Amygdala (tissue), 56 donors: Measurements from ENCODE around the gene SHE.
"Not testable (repeated sequence)": the region's sequence is repeated elsewhere in the genome, so short reads cannot be mapped to it uniquely, and the experiment has no call there.

Experiments
- DNase-seq, 56 donors: peaks; one replicate each; lab custom pipeline; 2025; lab: John Stamatoyannopoulos, UW

The SHE gene

GRCh38 chr1:154517661-154518060 is 15.4 kb upstream of the SHE start:
- no peak for DNase-seq

- no peak for DNase-seq
These were observed 11.9 kb upstream of the SHE start for GRCh38 chr1:154514066-154514553.

DNA sequence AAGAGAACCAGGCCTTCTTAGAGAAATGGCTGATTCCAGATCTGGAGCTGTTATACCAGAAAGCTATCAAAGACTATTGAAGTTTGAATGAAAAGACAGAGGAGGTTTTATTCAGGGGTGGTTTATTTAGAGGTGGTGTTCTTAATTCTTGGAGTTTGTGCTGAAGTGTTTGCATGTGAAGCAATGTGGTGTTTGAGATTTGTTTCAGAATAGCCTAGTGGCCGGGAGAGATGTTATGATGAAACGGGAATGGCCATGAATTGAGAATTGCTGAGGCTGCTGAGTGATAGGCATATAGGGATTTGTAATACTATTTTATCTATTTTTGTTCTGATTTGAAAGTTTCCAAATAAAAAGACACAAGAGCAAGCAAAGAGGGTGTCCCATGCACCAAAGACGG is 10.5 kb upstream of the SHE start:
- no peak for DNase-seq

DNA sequence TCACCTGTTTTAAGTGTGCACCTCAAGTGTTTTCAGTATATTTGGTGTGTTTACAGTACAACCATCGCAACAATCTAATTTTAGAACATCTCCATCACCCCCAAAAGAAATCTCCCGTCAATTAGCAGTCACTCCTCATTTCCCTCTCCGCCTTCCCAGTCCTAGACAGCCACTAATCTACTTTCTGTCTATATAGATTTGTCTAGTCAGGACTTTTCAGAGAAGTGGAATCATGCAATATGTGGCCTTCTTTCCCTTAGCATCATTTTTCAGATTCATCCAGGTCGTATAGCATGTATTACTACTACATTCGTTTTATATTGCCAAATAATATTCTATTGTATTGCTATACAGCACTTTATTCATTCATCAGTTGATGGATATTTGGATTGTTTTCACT is 1.7 kb upstream of the SHE start:
- no peak for DNase-seq

- peak in 1 of 56 donors; percentile 27 for DNase-seq
These were observed 518 bp upstream of the SHE start for GRCh38 chr1:154502744-154503115.

DNA sequence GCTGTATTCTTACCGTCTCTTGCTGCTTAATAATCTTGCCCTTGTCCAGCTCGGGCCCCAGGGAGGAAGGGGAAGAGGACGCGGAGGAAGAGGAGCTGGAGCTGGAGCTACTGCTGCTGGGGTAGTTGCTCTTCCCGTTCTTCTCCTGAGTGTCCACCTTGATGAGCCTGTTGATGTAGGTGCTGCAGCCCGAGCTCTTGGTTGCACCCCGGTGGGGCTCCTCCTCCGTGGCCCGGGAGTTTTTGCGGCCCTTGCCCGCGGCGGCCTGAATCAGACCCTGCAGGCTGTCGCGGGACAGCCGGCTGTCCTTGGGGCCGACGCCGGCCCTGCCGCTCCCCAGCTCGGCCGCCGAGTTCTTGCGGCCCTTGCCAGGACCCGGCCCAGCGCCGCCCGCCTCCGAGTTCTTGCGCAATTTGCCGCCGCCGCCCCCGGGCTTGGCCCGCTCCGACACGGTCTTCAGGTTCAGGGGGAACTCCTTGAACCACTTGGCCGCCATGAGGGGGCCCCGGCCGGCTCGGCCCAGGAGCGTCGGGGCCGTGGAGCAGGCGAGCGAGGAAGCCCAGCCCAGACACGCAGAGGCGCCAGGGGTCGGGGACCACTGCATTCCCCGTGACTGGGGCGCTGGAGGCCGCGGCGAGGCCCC is 668 bp downstream of the SHE start:
- peak in 2 of 56 donors; percentile 5 to 8 for DNase-seq

- no peak for DNase-seq
These were observed 1.7 kb downstream of the SHE start for GRCh38 chr1:154500533-154500932.

DNA sequence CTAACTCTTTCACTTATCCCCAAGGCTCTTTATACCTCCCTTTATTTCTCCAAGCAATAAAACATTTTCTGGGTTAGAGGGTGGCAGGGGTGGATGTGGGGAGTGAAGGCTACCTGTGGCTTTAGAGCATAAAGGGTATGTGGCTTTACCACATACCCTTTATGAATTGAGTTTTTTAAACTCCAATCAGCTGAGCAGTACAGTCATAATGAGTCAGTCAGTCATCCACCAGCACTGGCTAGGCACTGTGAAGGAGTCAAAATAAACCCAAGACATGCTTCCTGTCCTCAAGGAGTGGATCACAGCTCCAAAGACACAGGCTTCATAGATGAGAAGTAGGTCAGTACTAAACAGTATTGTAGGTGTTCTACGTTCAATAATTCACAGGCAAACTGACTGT is 2.8 kb downstream of the SHE start:
- DNase-seq = no peak

DNA sequence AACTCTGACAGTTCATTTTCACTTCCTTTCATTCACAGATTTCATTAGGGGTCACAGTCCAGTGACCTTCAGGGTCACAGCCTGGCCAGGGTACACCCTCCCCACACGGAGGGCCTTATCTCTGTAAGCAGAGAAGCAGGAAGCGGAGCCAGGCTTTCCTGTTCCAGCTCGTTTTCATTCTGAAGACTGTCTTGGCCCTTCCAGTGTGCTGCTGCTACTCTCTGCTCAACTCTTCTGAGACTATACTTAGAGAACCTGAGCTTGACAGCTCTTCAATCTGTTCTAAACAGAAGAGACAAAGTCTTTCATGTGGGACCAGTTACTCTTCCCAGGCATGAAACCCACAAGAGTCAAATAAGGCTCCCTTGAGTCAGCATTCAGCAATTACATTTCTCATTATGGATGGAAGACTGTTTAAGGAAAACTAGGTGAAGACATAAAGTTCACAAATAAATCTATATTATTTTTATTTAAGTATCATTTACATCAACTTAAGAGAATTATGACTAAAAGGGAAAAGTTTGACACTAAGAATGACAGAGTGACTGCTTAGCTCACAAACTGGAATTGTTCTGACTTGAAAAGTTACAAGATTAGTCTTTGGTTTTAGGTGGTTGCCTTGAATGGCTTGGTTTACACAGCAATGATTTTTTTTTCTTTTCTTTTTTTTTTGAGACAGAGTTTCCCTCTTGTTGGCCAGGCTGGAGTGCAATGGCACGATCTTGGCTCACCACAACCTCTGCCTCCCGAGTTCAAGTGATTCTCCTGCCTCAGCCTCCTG is 5.0 kb downstream of the SHE start:
- no peak for DNase-seq

- no peak for DNase-seq
These were observed 5.8 kb downstream of the SHE start for GRCh38 chr1:154496383-154496782.

DNA sequence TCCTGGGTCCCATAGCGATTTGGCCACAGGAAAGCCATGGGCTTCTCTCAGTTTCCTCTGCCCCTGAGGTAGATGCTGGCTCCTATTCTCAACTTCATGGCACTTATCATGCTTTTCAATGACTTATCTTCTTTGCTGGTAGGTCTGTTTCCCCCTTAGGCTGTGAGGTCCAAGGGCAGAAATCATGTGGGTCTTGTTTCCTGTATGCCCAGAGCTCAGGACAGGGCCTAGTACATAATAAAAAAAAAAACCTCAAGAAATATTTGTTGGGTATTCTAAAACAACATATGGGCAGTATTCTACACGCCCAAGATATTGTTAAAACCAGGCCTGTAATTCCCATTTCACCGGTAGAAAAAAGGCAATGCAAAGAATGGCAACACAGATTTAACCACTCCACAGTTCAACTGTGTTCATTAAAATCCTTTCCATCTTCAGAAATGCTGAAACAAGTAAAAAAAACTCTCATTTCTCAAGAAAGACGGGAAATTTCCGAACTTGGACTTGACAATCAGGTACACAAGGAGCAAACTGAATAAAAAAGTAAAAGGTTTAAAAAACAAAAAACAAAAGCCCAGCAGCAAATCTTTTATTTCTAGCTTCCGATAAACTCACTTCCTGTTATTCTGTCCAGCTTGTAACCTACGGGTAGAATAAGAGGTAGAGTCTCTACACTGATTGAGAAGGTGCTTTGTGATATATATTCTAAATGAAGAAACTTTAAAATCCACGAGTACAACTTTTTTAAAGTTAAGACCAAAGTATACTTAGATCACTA is 6.5 kb downstream of the SHE start:
- no peak for DNase-seq

GRCh38 chr1:154493276-154493675 is 8.9 kb downstream of the SHE start:
- DNase-seq = peak in 6 of 56 donors; percentile 7 to 47 (median 19)

DNA sequence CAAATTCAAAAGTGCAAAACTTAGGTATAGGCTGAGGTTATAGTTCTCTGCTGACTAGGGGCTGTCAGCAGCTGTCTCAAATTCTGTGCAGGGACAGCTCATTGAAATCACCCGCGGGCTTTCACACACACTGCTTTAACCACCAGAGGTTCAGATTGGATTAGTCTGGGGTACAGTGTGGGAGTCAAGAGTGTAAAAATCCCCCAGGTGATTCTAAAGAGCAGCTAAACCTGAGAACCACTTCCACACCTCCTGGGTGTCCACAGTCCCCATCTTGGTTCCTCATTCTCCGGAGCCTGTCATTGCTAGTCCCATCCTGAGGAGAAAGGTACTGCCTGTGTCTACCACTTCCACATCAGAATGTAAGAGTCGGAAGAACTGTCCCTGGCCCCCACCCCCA is 10.1 kb downstream of the SHE start:
- DNase-seq = no peak

- no peak for DNase-seq
These were observed 11.9 kb downstream of the SHE start for GRCh38 chr1:154490317-154490716.

DNA sequence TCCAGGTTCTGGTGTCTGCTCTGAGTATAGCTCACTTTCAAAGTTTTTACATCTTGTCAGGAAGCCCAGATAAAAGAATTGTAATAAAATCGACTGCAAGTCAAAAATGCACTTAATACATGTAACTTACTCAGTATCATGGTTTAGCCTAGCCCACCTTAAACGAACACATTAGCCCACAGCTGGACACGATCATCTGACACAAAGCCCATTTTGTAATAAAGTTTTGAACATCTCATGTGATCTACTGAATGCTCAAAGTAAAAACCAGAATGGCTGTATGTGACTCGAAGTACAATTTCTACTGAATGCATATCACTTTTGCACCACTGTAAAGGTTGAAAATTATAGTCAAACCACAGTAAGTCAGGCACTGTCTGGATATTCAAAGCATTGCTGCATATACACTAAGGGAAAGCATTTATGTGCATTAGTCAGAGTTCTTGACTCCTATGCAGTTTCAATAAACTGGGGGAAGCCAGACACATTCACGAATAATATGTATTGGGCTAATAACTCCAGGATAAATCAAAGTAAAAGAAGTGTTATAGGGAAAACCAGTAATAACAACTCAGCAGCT is 12.4 kb downstream of the SHE start:
- DNase-seq = no peak

DNA sequence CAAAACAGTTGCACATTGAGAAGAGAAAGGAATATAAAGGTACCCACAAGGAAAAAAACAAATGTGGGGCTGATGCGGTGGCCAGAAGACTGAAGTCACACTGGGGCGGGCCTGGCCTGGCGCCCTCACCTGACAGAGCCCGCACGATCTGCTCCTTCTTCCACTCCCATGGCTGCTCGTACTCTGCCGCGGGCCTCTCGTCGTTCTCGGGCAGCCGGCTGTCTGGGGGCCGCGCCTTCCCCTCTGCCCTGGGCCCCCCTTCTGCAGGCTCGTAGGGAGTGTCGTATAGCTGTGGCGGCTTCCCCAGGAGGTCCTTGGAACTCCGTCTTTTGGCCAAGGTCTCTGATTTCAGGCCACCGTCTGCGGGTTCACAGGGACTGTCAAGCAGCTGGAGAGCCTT is 13.3 kb downstream of the SHE start:
- DNase-seq = no peak

DNA sequence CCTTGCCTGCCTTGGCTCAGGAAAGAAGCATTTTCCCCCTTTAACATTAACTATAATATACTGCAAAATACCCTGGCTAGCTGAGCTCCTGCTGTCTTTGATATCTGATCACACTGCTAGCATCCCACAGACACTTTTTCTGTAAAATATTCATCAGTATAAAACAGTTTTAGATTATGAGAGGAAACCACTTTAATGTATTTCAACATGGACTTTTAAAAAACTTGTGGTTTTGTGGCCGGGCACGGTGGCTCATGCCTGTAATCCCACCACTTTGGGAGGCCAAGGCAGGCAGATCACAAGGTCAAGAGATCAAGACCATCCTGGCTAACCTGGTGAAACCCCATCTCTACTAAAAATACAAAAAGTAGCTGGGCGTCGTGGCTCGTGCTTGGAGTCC is 15.5 kb downstream of the SHE start:
- not testable (repeated sequence) for DNase-seq

GRCh38 chr1:154485910-154486496 is 16.2 kb downstream of the SHE start:
- DNase-seq = no peak

DNA sequence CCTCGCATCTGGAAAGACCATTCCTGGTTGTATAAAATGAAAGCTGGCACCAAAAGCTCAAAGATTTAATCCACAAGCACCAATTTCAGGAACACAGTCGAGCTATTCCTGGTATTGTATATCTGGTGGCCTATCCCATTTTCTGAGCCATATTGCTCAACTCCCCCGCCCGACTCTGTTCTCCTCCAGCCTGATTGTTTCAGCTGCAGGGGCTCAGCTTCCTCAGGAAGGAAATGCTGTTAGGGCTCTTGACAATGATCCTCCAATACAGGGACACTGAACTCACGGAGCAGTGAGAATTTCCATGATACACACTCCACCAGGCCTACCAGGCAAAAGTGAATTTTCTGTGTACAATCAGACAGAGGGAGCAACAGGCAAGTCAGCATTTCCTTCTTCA is 17.1 kb downstream of the SHE start:
- peak in 1 of 56 donors; percentile 12 for DNase-seq

DNA sequence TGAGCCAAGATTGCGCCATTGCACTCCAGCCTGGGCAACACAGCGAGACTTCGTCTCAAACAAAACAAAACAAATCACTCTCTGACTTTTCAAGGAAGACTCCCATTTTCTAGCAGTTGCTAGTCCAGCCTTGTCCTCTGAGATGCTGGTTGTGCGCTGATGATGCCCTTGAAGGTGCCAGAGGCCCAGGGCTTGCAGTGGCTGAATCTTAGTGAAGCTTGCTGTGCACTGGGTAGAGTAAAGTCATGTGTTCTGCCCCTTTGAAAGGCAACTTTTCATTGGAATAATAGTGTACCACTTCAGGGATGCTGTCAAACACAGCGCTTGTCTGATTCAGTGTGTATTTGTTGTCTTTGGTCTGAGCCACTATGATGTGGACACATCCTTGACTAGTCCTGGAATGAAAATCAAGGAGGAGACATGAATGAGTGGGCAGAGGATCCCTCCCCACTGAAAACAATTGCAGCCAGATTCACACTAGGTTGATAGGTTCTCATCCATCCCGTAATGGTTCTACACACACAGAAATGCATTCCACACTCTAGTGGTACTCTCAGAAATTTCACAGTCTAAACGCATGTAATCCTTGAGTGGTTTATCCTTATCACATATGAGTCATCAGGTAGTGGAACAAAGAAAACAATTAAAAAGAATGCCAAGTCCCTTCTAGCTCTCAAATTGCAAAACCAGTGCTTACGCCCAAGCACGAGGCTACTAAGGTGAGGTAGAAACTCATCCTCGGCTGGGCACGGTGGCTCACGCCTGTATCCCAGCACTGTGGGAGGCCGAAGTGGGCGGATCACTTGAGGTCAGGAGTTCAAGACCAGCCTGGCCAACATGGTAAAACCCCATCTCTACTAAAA is 18.0 kb downstream of the SHE start:
- no peak for DNase-seq
